Measurements from ENCODE around the gene CBR3. TPM values are rescaled to one million over a fixed set of nuclear protein-coding genes. Genes with fewer than 3 reads are reported as not detected.

CBR3 gene
- total RNA-seq, 4 donors from 2014 or later, result 20.9 to 46.7 (median 24.5) TPM

- TF ChIP-seq, protein P1, sequence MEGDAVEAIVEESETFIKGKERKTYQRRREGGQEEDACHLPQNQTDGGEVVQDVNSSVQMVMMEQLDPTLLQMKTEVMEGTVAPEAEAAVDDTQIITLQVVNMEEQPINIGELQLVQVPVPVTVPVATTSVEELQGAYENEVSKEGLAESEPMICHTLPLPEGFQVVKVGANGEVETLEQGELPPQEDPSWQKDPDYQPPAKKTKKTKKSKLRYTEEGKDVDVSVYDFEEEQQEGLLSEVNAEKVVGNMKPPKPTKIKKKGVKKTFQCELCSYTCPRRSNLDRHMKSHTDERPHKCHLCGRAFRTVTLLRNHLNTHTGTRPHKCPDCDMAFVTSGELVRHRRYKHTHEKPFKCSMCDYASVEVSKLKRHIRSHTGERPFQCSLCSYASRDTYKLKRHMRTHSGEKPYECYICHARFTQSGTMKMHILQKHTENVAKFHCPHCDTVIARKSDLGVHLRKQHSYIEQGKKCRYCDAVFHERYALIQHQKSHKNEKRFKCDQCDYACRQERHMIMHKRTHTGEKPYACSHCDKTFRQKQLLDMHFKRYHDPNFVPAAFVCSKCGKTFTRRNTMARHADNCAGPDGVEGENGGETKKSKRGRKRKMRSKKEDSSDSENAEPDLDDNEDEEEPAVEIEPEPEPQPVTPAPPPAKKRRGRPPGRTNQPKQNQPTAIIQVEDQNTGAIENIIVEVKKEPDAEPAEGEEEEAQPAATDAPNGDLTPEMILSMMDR (IDR thresholded peaks at IDR 0.05; ENCODE audit: low read depth), result no peak
Measured at GRCh38 chr21:36149788-36150711, 15.2 kb downstream of the CBR3 start.

- TF ChIP-seq, protein P1 (IDR thresholded peaks at IDR 0.05; ENCODE audit: low read depth), result no peak
Measured at GRCh38 chr21:36155603-36156338, 20.9 kb downstream of the CBR3 start.

DNA sequence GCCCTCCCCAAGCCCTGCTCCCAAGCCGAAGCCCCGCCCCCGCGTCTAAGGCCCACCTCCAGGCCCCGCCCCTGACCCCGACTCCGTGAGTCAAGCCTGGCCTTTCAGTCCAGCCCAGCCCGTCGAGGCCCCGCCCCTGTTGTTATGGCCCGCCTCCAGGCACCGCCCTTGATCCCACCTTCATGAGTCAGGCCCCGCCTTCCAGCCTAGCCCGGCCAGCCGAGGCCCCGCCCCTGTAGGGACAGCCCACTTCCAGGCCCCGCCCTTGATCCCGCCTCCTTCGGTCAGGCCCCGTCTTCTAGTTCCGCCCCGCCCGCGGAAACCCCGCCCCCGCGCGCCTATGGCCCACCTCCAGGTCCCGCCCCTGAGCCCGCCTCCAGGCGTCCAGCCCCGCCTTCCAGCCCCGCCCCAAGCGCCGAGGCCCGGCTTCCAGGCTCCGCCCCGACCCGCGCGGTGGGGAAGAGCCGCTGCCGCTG, 21.5 kb downstream of the CBR3 start:
- TF ChIP-seq, protein P1 (IDR thresholded peaks at IDR 0.05; ENCODE audit: low read depth), result no peak

DNA sequence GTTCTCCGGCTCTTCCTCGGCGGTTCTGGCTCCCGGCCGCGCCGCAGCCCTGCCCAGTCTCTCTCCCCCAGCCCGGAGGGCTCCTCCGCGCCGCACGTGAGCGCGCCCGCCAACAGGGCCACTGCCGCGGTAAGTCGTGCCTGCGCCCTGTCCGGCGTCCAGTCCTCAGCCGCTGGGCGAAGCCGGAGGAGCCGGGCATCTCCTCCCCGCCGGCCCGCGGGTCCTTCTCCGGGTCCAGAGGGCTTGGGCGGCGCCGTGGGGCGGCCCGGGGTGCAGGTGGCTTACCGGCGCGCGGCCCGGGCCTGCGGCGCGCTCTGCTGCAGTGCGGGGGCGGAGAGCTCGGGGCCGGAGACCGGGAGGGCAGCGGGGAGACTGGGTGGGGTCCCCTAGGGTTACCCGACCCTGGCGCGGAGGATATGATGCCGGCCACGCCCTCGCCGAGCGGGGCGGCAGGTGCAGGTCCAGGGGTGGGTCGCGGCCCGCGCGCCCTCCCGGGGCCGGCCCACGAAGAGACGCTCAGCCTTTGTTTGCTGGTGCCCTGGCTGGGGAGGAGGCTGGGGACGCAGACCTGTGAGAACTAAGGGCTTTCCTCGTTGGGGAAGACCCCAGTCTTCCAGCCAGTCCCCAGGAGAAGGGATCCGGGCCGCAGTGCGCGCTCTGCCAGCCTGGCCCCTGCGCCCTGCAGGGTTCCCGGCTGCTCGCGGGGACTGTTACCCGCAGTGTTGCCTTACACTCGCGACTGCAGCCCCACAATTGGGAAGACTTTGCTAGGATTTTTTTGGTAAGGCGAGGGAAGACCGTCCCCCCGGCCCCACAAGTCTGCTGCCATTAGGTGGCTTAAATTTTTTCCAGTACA, 22.2 kb downstream of the CBR3 start, which contains the start of gene DOP1B:
DOP1B (plus strand) TSS at position 10 of the 856 bp plus-strand sequence. CDS start 7,910 bp downstream, outside the sequence.
- TF ChIP-seq, protein P1 (IDR thresholded peaks at IDR 0.05; ENCODE audit: low read depth), result no peak

- TF ChIP-seq, protein P1 (IDR thresholded peaks at IDR 0.05; ENCODE audit: low read depth), result no peak
Measured at GRCh38 chr21:36159356-36159921, 24.6 kb downstream of the CBR3 start.

DNA sequence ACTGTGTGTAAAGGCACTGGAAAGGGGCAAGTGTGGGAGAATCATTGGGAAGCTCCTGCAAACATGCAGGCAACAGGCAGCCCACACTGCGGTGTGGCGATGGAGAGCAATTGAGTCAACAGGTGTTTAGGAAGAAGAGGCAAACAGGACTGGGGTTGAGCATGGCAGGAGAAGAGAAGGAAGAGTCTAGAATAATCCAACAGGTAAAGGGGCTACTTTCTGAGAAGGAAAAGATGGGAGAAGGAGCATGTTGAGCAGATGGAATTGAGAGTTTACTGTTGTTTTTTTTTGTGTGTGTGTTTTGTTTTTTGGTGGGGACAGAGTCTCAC, 25.9 kb downstream of the CBR3 start:
- TF ChIP-seq, protein P1 (IDR thresholded peaks at IDR 0.05; ENCODE audit: low read depth), result no peak

Data from subcutaneous adipose tissue (tissue), 4 donors.